ENCODE measurements around the gene TMEM35A. TPM values are rescaled to one million over a fixed set of nuclear protein-coding genes. Genes with fewer than 3 reads are reported as not detected.

Gene TMEM35A
- total RNA-seq, 4 donors from 2014 or later, result 4.0 to 4.7 TPM; not detected in 2

DNA sequence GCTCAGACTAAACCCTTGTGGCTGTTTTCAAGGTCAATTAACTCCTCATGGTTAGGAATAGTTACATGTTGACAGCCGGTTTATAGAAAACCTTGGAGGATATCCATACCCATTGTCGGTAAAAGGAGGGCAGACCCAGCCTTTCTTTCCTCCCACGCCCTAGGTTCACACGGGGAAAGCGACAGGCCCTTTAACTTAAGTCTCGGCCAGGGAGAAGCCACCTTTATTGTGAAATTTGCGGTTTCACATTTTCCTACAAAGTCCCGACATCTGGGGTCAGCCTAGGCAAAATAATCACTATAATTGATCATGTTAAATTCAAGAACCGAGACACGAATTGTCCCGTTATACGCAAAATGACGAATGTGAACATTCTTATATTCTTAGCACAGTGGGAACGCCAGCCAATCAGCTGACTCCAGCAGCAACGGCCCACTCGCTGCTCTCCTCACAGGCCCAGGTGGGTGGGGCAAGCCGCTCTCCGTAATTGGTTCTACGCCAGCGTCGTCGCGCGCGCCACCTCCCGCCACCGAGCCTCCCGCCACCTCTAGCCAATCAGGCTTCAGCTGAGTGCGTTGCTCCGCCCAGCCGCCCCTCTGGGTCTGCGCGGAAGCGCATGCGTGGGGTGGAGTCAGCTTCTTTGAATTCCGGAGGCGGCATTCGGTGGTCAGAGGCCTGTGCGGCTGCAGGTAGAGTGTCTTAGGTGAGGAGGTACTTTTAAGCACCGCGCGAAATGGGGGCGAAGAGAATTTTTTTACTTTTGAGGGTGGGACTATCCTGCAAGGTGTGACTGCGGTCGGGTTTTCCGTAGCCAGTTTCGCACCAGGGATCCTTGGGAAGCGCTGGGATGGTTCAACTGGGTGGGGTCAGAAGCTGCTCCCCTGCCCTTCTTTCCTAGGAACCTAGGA, 19.1 kb downstream of the TMEM35A start, which contains the start of gene CENPI:
TSS of gene CENPI (plus strand) at position 659 of the 908 bp plus-strand sequence. CDS start 2,867 bp downstream, outside the sequence.
- H3K27me3 ChIP-seq, result no peaks in the 10 kb centered on the region
- H3K36me3 ChIP-seq, result no peaks in the 10 kb centered on the region
- DNase-seq, result peak; percentile 87 to 92
- TF ChIP-seq, protein P1, sequence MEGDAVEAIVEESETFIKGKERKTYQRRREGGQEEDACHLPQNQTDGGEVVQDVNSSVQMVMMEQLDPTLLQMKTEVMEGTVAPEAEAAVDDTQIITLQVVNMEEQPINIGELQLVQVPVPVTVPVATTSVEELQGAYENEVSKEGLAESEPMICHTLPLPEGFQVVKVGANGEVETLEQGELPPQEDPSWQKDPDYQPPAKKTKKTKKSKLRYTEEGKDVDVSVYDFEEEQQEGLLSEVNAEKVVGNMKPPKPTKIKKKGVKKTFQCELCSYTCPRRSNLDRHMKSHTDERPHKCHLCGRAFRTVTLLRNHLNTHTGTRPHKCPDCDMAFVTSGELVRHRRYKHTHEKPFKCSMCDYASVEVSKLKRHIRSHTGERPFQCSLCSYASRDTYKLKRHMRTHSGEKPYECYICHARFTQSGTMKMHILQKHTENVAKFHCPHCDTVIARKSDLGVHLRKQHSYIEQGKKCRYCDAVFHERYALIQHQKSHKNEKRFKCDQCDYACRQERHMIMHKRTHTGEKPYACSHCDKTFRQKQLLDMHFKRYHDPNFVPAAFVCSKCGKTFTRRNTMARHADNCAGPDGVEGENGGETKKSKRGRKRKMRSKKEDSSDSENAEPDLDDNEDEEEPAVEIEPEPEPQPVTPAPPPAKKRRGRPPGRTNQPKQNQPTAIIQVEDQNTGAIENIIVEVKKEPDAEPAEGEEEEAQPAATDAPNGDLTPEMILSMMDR (IDR thresholded peaks at IDR 0.05), result no peak
- peak in 1 of 2 donors; percentile 75 for TF ChIP-seq POLR2A (IDR thresholded peaks at IDR 0.05)
- H3K4me3 ChIP-seq, result peak within 1 kb of the TSS; percentile 32 to 35
- intact Hi-C loops (cut with DNase I; ENCODE audit: low total_unique reads), result no loop called here
- no peaks in the 10 kb centered on the region for H3K9me3 ChIP-seq
- H3K27ac ChIP-seq, result peak within 1 kb of the TSS; percentile 70 to 78
- no peaks in the 10 kb centered on the region for H3K4me1 ChIP-seq

DNA sequence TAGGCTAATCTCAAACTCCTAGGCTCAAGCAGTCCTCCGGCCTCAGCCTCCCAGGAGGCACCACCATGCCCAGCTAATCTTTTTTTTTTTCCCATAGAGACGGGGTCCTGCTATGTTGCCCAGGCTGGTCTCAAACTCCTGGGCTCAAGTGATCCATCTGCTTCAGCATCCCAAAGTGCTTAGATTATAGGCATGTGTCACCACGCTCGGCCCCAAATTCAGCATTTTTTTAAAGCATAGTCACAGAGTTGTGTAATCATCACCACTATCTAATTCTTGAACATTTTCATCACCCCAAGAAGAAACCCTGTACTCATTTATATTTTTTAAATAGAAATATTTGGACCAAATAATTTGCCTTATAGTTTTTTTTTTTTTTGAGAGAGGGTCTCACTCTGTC, 29.6 kb downstream of the TMEM35A start:
- DNase-seq, result no peak
- H3K27ac ChIP-seq, result no peak overlapping the region
- intact Hi-C loops (cut with DNase I; ENCODE audit: low total_unique reads), result no loop called here
- no peaks in the 10 kb centered on the region for H3K4me1 ChIP-seq
- no peak for TF ChIP-seq POLR2A (IDR thresholded peaks at IDR 0.05)
- TF ChIP-seq, protein P1 (IDR thresholded peaks at IDR 0.05), result no peak
- no peaks in the 10 kb centered on the region for H3K27me3 ChIP-seq
- no peaks in the 10 kb centered on the region for H3K9me3 ChIP-seq
- H3K36me3 ChIP-seq, result no peaks in the 10 kb centered on the region
- H3K4me3 ChIP-seq, result no peak overlapping the region

DNA sequence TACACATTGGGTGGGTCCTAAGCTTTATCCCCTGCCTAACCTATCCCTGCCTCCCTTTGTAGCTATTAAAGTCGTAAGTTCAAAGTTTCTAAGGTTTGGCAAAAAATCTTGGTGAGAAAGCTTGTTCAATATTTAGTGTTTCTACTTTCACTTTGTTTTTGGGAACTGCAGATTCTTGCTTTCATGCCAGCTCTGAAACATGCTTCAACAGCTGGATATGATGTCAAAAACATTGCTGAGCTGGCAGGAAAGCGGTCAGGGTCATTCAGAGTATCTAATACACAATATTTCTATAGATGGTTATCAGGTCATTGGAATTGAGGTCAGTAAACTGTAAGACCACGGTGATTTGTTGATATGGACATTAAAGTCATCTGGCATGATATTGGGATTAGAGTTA, 39.0 kb downstream of the TMEM35A start:
- intact Hi-C loops (cut with DNase I; ENCODE audit: low total_unique reads), result no loop called here
- H3K4me1 ChIP-seq, result no peaks in the 10 kb centered on the region
- no peaks in the 10 kb centered on the region for H3K9me3 ChIP-seq
- H3K36me3 ChIP-seq, result no peaks in the 10 kb centered on the region
- no peak for DNase-seq
- no peak overlapping the region for H3K4me3 ChIP-seq
- no peaks in the 10 kb centered on the region for H3K27me3 ChIP-seq
- TF ChIP-seq, protein P1 (IDR thresholded peaks at IDR 0.05), result no peak
- no peak for TF ChIP-seq POLR2A (IDR thresholded peaks at IDR 0.05)
- no peak overlapping the region for H3K27ac ChIP-seq

DNA sequence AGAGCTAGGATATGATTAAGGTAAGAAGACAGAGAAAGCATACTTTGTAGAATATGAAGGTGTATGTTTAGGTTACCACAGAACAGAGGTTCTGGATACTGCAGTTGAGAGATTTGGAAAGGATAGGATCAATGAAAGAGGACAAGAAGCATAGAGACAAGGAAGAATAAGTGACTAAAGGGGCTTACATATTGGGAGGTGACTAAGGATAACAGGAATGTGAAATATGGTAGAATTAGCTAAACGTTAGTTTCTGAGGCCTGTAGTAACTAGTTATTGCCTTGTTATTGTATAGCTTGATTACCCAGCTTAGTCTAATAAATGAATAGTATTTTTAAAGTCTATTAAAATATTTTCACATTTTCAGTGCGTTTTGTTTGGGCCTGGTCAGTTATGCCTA, 57.6 kb downstream of the TMEM35A start:
- no peak for TF ChIP-seq POLR2A (IDR thresholded peaks at IDR 0.05)
- TF ChIP-seq, protein P1 (IDR thresholded peaks at IDR 0.05), result no peak
- no peak overlapping the region for H3K4me3 ChIP-seq
- H3K9me3 ChIP-seq, result no peaks in the 10 kb centered on the region
- H3K27me3 ChIP-seq, result no peaks in the 10 kb centered on the region
- H3K36me3 ChIP-seq, result no peaks in the 10 kb centered on the region
- no peak overlapping the region for H3K27ac ChIP-seq
- H3K4me1 ChIP-seq, result no peaks in the 10 kb centered on the region
- no peak for DNase-seq
- intact Hi-C loops (cut with DNase I; ENCODE audit: low total_unique reads), result no loop called here

Other genes with a start within 250 kb of the TMEM35A start
- not detected for gene NOX1, start 204.5 kb upstream of the TMEM35A start, total RNA-seq
- 1 to 10 TPM in 1 of 4 donors, under 1 TPM in 2, not detected in 1; 0.24 to 1.3 (median 0.59) TPM for gene XKRX, start 150.0 kb upstream of the TMEM35A start, total RNA-seq
- not detected for gene ARL13A, start 109.2 kb upstream of the TMEM35A start, total RNA-seq
- 10 to 100 TPM; 13.1 to 19.1 (median 16.1) TPM for gene TRMT2B, start 26.8 kb upstream of the TMEM35A start, total RNA-seq
- 10 to 100 TPM in 2 of 4 donors, 1 to 10 TPM in 2; 2.7 to 24.7 (median 8.6) TPM for gene CENPI, start 19.3 kb downstream of the TMEM35A start, total RNA-seq
- 1 to 10 TPM in 1 of 4 donors, under 1 TPM in 2, not detected in 1; 0.29 to 4.7 (median 0.58) TPM for gene DRP2, start 140.9 kb downstream of the TMEM35A start, total RNA-seq
- gene TAF7L, start 212.5 kb downstream of the TMEM35A start, total RNA-seq, result 1 to 10 TPM in 1 of 4 donors, not detected in 3; 1.2 TPM

Measured in uterus (tissue), 4 donors.